B cell (primary cell): ENCODE results near the gene GABRG3.

Source experiments
- EZH2 ChIP-seq: IDR thresholded peaks from 2 replicates; pipeline ENCODE4 v1.6.1; 2012; ENCODE audit warnings: borderline replicate concordance, low read depth, mild to moderate bottlenecking, moderate library complexity, low read length; ENCODE audit not compliant: insufficient read depth, poor library complexity, severe bottlenecking
- TF ChIP-seq, protein P1 (sequence below): fragments of 200-600 bp; IDR thresholded peaks from one replicate; pipeline ENCODE4 v1.8.0; 2022; ENCODE audit warnings: antibody characterized with exemption, mild to moderate bottlenecking

DNA sequence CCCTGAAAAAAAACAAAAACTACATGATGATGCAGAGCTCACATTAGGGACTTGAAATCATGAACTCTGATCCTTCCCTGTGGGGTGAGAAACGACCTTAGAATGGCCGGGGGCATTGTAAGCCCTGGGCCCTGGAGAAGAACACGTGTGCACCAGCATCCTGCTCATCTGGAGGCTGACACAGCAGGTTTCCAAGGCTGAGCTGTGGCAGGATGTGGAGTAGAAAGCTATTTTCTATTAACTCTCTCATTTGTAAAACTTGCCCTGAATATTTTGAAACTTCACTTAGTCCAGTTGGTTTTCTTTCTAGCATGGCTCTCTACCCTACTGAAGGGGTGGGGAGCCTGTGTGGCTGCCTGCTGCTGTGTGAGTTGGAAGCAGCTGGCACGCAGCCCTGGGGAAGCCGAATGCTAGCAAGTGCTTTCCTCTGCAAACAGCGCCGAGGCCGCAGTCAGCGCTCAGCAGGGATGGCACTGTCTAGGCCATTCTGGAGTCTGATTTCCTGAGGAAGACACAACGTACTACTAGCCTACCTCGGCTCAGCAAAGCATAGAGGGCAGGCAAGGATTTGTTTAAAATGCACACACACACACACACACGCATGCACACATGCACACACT is 58.0 kb downstream of the GABRG3 start:
- TF ChIP-seq, protein P1, sequence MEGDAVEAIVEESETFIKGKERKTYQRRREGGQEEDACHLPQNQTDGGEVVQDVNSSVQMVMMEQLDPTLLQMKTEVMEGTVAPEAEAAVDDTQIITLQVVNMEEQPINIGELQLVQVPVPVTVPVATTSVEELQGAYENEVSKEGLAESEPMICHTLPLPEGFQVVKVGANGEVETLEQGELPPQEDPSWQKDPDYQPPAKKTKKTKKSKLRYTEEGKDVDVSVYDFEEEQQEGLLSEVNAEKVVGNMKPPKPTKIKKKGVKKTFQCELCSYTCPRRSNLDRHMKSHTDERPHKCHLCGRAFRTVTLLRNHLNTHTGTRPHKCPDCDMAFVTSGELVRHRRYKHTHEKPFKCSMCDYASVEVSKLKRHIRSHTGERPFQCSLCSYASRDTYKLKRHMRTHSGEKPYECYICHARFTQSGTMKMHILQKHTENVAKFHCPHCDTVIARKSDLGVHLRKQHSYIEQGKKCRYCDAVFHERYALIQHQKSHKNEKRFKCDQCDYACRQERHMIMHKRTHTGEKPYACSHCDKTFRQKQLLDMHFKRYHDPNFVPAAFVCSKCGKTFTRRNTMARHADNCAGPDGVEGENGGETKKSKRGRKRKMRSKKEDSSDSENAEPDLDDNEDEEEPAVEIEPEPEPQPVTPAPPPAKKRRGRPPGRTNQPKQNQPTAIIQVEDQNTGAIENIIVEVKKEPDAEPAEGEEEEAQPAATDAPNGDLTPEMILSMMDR, result no peak
- no peak for TF ChIP-seq EZH2
